ENCODE results near the gene TAS2R1.

The TAS2R1 gene

GRCh38 chr5:9646843-9647242 lies 16.7 kb upstream of the TAS2R1 start:
- Histone ChIP-seq H3K36me3 (ENCODE audit: insufficient read depth, low read length) (no peaks in the 10 kb centered on the region), H3K9me3 (replicated peaks; ENCODE audit: low read length) (no peaks in the 10 kb centered on the region), H3K9ac (ENCODE audit: low read depth, low read length) (no peak overlapping the region), H3K27me3 (ENCODE audit: control insufficient read depth, insufficient read depth, low read length) (peaks cover 4% of the 10 kb centered on the region), H3K4me2 (ENCODE audit: low read length) (no peak overlapping the region), H3K4me3 (ENCODE audit: low read length) (no peak overlapping the region), H3K4me1 (ENCODE audit: control insufficient read depth, insufficient read depth, low read length) (no peaks in the 10 kb centered on the region)

- H3K4me1 ChIP-seq (ENCODE audit: control insufficient read depth, insufficient read depth, low read length), result no peaks in the 10 kb centered on the region
- no peak overlapping the region for H3K9ac ChIP-seq (ENCODE audit: low read depth, low read length)
- H3K27me3 ChIP-seq (ENCODE audit: control insufficient read depth, insufficient read depth, low read length), result peaks cover 4% of the 10 kb centered on the region
- H3K36me3 ChIP-seq (ENCODE audit: insufficient read depth, low read length), result no peaks in the 10 kb centered on the region
- no peak overlapping the region for H3K4me3 ChIP-seq (ENCODE audit: low read length)
- H3K9me3 ChIP-seq (replicated peaks; ENCODE audit: low read length), result no peaks in the 10 kb centered on the region
- H3K4me2 ChIP-seq (ENCODE audit: low read length), result no peak overlapping the region
Measured at GRCh38 chr5:9644630-9645029, 14.5 kb upstream of the TAS2R1 start.

DNA sequence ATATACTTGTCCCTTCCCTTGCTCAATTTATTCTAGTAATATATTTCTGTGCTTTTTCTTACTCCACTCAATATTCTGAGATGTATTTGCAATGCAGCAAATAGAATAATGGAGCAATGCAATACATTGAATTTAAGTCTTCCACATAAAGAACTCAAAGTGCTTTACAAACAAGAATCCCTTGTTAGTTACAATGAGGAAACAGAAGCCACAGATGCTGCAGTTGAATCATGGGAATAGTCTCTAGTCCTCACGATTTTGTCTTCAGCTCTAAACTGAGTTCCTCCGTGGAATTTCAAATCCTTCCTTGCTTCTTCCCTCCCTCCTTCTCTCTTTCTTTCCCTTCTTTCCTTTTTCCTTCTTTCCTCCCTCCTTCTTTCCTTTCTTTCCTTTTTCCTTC lies 12.5 kb upstream of the TAS2R1 start:
- Histone ChIP-seq H3K9ac (ENCODE audit: low read depth, low read length) (no peak overlapping the region), H3K4me3 (ENCODE audit: low read length) (no peak overlapping the region), H3K36me3 (ENCODE audit: insufficient read depth, low read length) (no peaks in the 10 kb centered on the region), H3K4me1 (ENCODE audit: control insufficient read depth, insufficient read depth, low read length) (no peaks in the 10 kb centered on the region), H3K27me3 (ENCODE audit: control insufficient read depth, insufficient read depth, low read length) (peaks cover 4% of the 10 kb centered on the region), H3K4me2 (ENCODE audit: low read length) (no peak overlapping the region), H3K9me3 (replicated peaks; ENCODE audit: low read length) (no peaks in the 10 kb centered on the region)

GRCh38 chr5:9641806-9642355 lies 11.7 kb upstream of the TAS2R1 start:
- Histone ChIP-seq H3K9ac (ENCODE audit: low read depth, low read length) (no peak overlapping the region), H3K36me3 (ENCODE audit: insufficient read depth, low read length) (no peaks in the 10 kb centered on the region), H3K4me2 (ENCODE audit: low read length) (no peak overlapping the region), H3K9me3 (replicated peaks; ENCODE audit: low read length) (no peaks in the 10 kb centered on the region), H3K4me3 (ENCODE audit: low read length) (no peak overlapping the region), H3K27me3 (ENCODE audit: control insufficient read depth, insufficient read depth, low read length) (peaks cover 4% of the 10 kb centered on the region), H3K4me1 (ENCODE audit: control insufficient read depth, insufficient read depth, low read length) (no peaks in the 10 kb centered on the region)

GRCh38 chr5:9632495-9632894 lies 2.3 kb upstream of the TAS2R1 start:
- no peak overlapping the region for H3K4me2 ChIP-seq (ENCODE audit: low read length)
- no peaks in the 10 kb centered on the region for H3K36me3 ChIP-seq (ENCODE audit: insufficient read depth, low read length)
- H3K4me1 ChIP-seq (ENCODE audit: control insufficient read depth, insufficient read depth, low read length), result no peaks in the 10 kb centered on the region
- no peak overlapping the region for H3K4me3 ChIP-seq (ENCODE audit: low read length)
- no peak overlapping the region for H3K9ac ChIP-seq (ENCODE audit: low read depth, low read length)
- H3K9me3 ChIP-seq (replicated peaks; ENCODE audit: low read length), result no peaks in the 10 kb centered on the region
- H3K27me3 ChIP-seq (ENCODE audit: control insufficient read depth, insufficient read depth, low read length), result no peaks in the 10 kb centered on the region

GRCh38 chr5:9627541-9627940 lies 2.6 kb downstream of the TAS2R1 start:
- H3K9me3 ChIP-seq (replicated peaks; ENCODE audit: low read length), result no peaks in the 10 kb centered on the region
- H3K36me3 ChIP-seq (ENCODE audit: insufficient read depth, low read length), result no peaks in the 10 kb centered on the region
- H3K4me1 ChIP-seq (ENCODE audit: control insufficient read depth, insufficient read depth, low read length), result no peaks in the 10 kb centered on the region
- H3K4me3 ChIP-seq (ENCODE audit: low read length), result no peak overlapping the region
- H3K27me3 ChIP-seq (ENCODE audit: control insufficient read depth, insufficient read depth, low read length), result no peaks in the 10 kb centered on the region
- no peak overlapping the region for H3K9ac ChIP-seq (ENCODE audit: low read depth, low read length)
- H3K4me2 ChIP-seq (ENCODE audit: low read length), result no peak overlapping the region

GRCh38 chr5:9626955-9627354 lies 3.2 kb downstream of the TAS2R1 start:
- Histone ChIP-seq H3K9ac (ENCODE audit: low read depth, low read length) (no peak overlapping the region), H3K9me3 (replicated peaks; ENCODE audit: low read length) (no peaks in the 10 kb centered on the region), H3K4me1 (ENCODE audit: control insufficient read depth, insufficient read depth, low read length) (no peaks in the 10 kb centered on the region)

DNA sequence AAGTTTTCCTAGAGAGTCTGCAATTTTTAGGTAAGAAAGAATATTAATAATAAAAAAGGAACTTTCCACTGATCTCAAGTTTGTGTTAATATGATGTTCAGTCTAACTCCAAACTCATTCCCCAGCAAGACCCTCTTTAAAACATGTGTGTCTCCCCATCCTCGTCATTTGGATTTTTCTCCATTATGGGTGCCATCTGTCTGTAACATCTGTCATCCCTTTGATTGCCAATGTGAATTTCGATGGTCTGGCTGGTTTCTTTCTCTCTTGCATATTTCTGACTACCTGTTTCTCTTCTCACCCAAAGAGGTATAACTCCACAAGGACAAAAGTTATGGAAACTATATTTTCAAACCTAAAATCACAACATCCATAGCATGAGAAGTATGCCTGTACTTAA lies 4.4 kb downstream of the TAS2R1 start:
- Histone ChIP-seq H3K4me3 (ENCODE audit: low read length) (no peak overlapping the region), H3K27me3 (ENCODE audit: control insufficient read depth, insufficient read depth, low read length) (no peaks in the 10 kb centered on the region), H3K9me3 (replicated peaks; ENCODE audit: low read length) (no peaks in the 10 kb centered on the region), H3K9ac (ENCODE audit: low read depth, low read length) (no peak overlapping the region), H3K36me3 (ENCODE audit: insufficient read depth, low read length) (no peaks in the 10 kb centered on the region), H3K4me2 (ENCODE audit: low read length) (no peak overlapping the region), H3K4me1 (ENCODE audit: control insufficient read depth, insufficient read depth, low read length) (no peaks in the 10 kb centered on the region)

More at GRCh38 chr5:9626955-9627354, 3.2 kb downstream of the TAS2R1 start:
- Histone ChIP-seq H3K36me3 (ENCODE audit: insufficient read depth, low read length) (no peaks in the 10 kb centered on the region), H3K4me2 (ENCODE audit: low read length) (no peak overlapping the region), H3K4me3 (ENCODE audit: low read length) (no peak overlapping the region), H3K27me3 (ENCODE audit: control insufficient read depth, insufficient read depth, low read length) (no peaks in the 10 kb centered on the region)

GRCh38 chr5:9625286-9625685 lies 4.9 kb downstream of the TAS2R1 start:
- no peak overlapping the region for H3K4me3 ChIP-seq (ENCODE audit: low read length)
- H3K4me2 ChIP-seq (ENCODE audit: low read length), result no peak overlapping the region
- H3K27me3 ChIP-seq (ENCODE audit: control insufficient read depth, insufficient read depth, low read length), result no peaks in the 10 kb centered on the region
- no peaks in the 10 kb centered on the region for H3K9me3 ChIP-seq (replicated peaks; ENCODE audit: low read length)
- H3K4me1 ChIP-seq (ENCODE audit: control insufficient read depth, insufficient read depth, low read length), result no peaks in the 10 kb centered on the region
- no peak overlapping the region for H3K9ac ChIP-seq (ENCODE audit: low read depth, low read length)
- no peaks in the 10 kb centered on the region for H3K36me3 ChIP-seq (ENCODE audit: insufficient read depth, low read length)

DNA sequence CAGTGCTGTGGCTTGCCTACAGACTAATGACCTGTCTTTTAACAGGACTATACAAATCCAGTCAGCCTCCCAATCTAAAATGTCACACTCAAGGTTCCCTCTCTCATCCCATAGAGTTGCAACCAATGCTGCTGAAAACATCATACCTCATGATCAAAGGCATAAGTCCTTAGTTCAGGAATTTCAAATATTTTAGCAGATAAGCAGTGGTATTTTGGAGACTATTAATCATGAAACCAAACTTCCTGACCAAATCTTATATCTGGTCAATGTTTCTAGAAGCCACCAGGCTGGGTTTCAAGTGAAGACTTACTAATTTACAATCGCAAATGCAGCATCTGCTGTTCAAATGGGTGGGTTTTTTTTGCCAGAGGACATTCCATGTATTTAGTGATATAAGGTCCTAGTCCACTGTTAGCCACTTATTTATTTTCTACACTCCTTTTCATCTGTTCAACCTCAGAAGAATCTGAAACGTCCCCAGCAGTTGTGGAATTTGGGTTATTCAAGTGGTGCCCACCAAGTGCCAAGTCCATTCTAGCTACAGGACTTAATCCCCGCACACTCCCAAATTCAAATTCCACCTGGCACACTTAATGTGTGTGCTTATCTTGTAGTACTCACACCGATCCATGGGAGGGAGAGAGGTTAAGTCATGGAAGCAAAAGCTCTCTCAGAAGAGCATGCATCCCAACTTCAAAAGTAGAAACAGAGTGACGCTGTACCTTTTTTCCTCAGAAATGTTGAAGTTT lies 5.8 kb downstream of the TAS2R1 start:
- H3K9ac ChIP-seq (ENCODE audit: low read depth, low read length), result no peak overlapping the region
- H3K27me3 ChIP-seq (ENCODE audit: control insufficient read depth, insufficient read depth, low read length), result peaks cover 3% of the 10 kb centered on the region
- H3K4me2 ChIP-seq (ENCODE audit: low read length), result no peak overlapping the region
- no peak overlapping the region for H3K4me3 ChIP-seq (ENCODE audit: low read length)
- H3K4me1 ChIP-seq (ENCODE audit: control insufficient read depth, insufficient read depth, low read length), result no peaks in the 10 kb centered on the region
- H3K9me3 ChIP-seq (replicated peaks; ENCODE audit: low read length), result no peaks in the 10 kb centered on the region
- no peaks in the 10 kb centered on the region for H3K36me3 ChIP-seq (ENCODE audit: insufficient read depth, low read length)

GRCh38 chr5:9623661-9624060 lies 6.5 kb downstream of the TAS2R1 start:
- H3K36me3 ChIP-seq (ENCODE audit: insufficient read depth, low read length), result no peaks in the 10 kb centered on the region
- no peak overlapping the region for H3K4me2 ChIP-seq (ENCODE audit: low read length)
- no peaks in the 10 kb centered on the region for H3K9me3 ChIP-seq (replicated peaks; ENCODE audit: low read length)
- no peaks in the 10 kb centered on the region for H3K4me1 ChIP-seq (ENCODE audit: control insufficient read depth, insufficient read depth, low read length)
- H3K4me3 ChIP-seq (ENCODE audit: low read length), result no peak overlapping the region
- H3K27me3 ChIP-seq (ENCODE audit: control insufficient read depth, insufficient read depth, low read length), result peaks cover 3% of the 10 kb centered on the region
- no peak overlapping the region for H3K9ac ChIP-seq (ENCODE audit: low read depth, low read length)

DNA sequence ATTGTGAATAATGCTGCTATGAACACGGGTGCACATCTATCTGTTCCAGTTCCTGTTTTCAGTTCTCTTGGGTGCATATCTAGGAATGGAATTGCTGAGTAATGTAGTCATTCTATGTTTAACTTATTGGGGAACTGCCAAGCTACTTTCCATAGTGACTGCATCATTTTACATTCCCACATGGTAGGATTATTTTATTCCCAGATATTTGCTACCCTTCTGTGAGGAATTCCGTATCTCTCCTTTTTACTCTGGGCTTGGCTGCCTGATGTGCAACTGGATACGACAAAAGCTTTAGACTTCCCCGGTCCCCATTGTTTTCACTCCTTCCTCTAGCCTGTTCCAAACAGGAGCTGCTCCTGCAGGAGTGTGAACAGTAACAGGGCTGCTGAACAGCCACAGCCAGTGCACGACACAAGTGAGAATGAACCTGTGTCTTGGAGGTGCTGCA lies 7.2 kb downstream of the TAS2R1 start:
- Histone ChIP-seq H3K4me2 (ENCODE audit: low read length) (no peak overlapping the region), H3K9ac (ENCODE audit: low read depth, low read length) (no peak overlapping the region), H3K4me1 (ENCODE audit: control insufficient read depth, insufficient read depth, low read length) (no peaks in the 10 kb centered on the region), H3K9me3 (replicated peaks; ENCODE audit: low read length) (no peaks in the 10 kb centered on the region), H3K4me3 (ENCODE audit: low read length) (no peak overlapping the region), H3K27me3 (ENCODE audit: control insufficient read depth, insufficient read depth, low read length) (peaks cover 3% of the 10 kb centered on the region), H3K36me3 (ENCODE audit: insufficient read depth, low read length) (no peaks in the 10 kb centered on the region)
